NK-92 (cell line): Measurements from ENCODE around the gene DTD2.
A peak's percentile ranks its signal among the peaks of the same experiment; 100 is the strongest.
"Not testable (repeated sequence)": the region's sequence is repeated elsewhere in the genome, so short reads cannot be mapped to it uniquely, and the experiment has no call there.

Experiments used
- DNase-seq: peaks from one replicate; lab custom pipeline; 2025; ENCODE audit not compliant: unreplicated experiment; lab: John Stamatoyannopoulos, UW

The DTD2 gene

GRCh38 chr14:31442284-31442683, 15.0 kb downstream of the DTD2 start:
- DNase-seq: no peak

- DNase-seq: no peak
Observed at GRCh38 chr14:31441273-31442111, 15.8 kb downstream of the DTD2 start.

GRCh38 chr14:31440280-31440679, 17.0 kb downstream of the DTD2 start:
- no peak for DNase-seq

GRCh38 chr14:31439561-31439960, 17.7 kb downstream of the DTD2 start:
- DNase-seq: no peak

GRCh38 chr14:31437045-31437691, 20.1 kb downstream of the DTD2 start:
- DNase-seq: not testable (repeated sequence)

- DNase-seq: no peak
Observed at GRCh38 chr14:31435276-31435675, 22.0 kb downstream of the DTD2 start.

- no peak for DNase-seq
Observed at GRCh38 chr14:31430634-31431264, 26.6 kb downstream of the DTD2 start.

GRCh38 chr14:31429791-31430190, 27.5 kb downstream of the DTD2 start:
- no peak for DNase-seq

GRCh38 chr14:31428011-31428410, 29.3 kb downstream of the DTD2 start:
- DNase-seq: no peak

GRCh38 chr14:31426663-31427062, 30.6 kb downstream of the DTD2 start:
- no peak for DNase-seq

- DNase-seq: no peak
Observed at GRCh38 chr14:31425905-31426304, 31.4 kb downstream of the DTD2 start.

GRCh38 chr14:31421200-31421599, 36.1 kb downstream of the DTD2 start:
- no peak for DNase-seq

GRCh38 chr14:31420319-31421111, 36.8 kb downstream of the DTD2 start, which contains the start of gene HEATR5A:
HEATR5A (minus strand) TSS chr14:31420550; CDS start chr14:31402975, 17,575 bp downstream.
- DNase-seq: peak; percentile 30

GRCh38 chr14:31419967-31420318, 37.4 kb downstream of the DTD2 start:
- DNase-seq: no peak

- DNase-seq: no peak
Observed at GRCh38 chr14:31419179-31419966, 37.9 kb downstream of the DTD2 start.

- no peak for DNase-seq
Observed at GRCh38 chr14:31418440-31418839, 38.9 kb downstream of the DTD2 start.

- DNase-seq: no peak
Observed at GRCh38 chr14:31414190-31414833, 43.0 kb downstream of the DTD2 start.

- no peak for DNase-seq
Observed at GRCh38 chr14:31411218-31411727, 46.0 kb downstream of the DTD2 start.

- no peak for DNase-seq
Observed at GRCh38 chr14:31410048-31410650, 47.2 kb downstream of the DTD2 start.
